Activated CD4-positive, alpha-beta T cell treated with anti-CD3 and anti-CD28 coated beads for 36 hours (primary cell): Measurements from ENCODE around the gene ARL3. TPM values are rescaled to one million over a fixed set of nuclear protein-coding genes. Genes with fewer than 3 reads are reported as not detected.
A peak's percentile ranks its signal among the peaks of the same experiment; 100 is the strongest.

Source experiments
- ATAC-seq: fragments of 200-7000 bp; cut with Tn5 transposase; one replicate; pipeline ENCODE4 v1.10.0; 2021; ENCODE audit warnings: mild to moderate bottlenecking, moderate library complexity
- CTCF ChIA-PET: fragments of 350-600 bp; sonication (Branson Sonifier 250); formaldehyde crosslinking; loops from one replicate; lab custom pipeline; 2021; ENCODE audit warnings: antibody characterized with exemption; lab: Charles Lee
- POLR2A ChIA-PET: fragments of 350-600 bp; sonication (Branson Sonifier 250); formaldehyde crosslinking; loops from one replicate; lab custom pipeline; 2021; ENCODE audit warnings: antibody characterized with exemption, inconsistent platforms; lab: Charles Lee
- DNase-seq: peaks from one replicate; pipeline ENCODE4 v3.0.0-alpha.2; 2020
- H3K27ac Mint-ChIP-seq: one replicate; pipeline ENCODE4 v1.8.0; 2021; ENCODE audit warnings: mixed read lengths
- H3K27me3 Mint-ChIP-seq: one replicate; pipeline ENCODE4 v1.8.0; 2021; ENCODE audit warnings: mixed read lengths
- H3K36me3 Mint-ChIP-seq: one replicate; pipeline ENCODE4 v1.8.0; 2021; ENCODE audit warnings: low read depth, mixed read lengths
- H3K4me1 Mint-ChIP-seq: one replicate; pipeline ENCODE4 v1.8.0; 2021; ENCODE audit warnings: mixed read lengths
- H3K4me3 Mint-ChIP-seq: one replicate; pipeline ENCODE4 v1.8.0; 2021; ENCODE audit warnings: mild to moderate bottlenecking, moderate library complexity, mixed read lengths
- H3K9me3 Mint-ChIP-seq: one replicate; pipeline ENCODE4 v1.8.0; 2021; ENCODE audit warnings: low read depth, mixed read lengths
- intact Hi-C, 2 experiments: fragments of 100-400 bp; cut with DNase I in 1 of 2; cut with micrococcal nuclease in 1 of 2; formaldehyde crosslinking; loops; one replicate each; pipeline versions ENCODE4 v1.14.2 to v1.15.1; 2022 to 2024; cut with DNase I, micrococcal nuclease
- total RNA-seq, 2 experiments: library from RNA; stranded (reverse); gene quantifications; one replicate each; pipeline ENCODE4 v1.2.3, GENCODE V29; 2021

The ARL3 gene
- total RNA-seq, 2 experiments from 2014 or later = 6.4 to 6.9 TPM

DNA sequence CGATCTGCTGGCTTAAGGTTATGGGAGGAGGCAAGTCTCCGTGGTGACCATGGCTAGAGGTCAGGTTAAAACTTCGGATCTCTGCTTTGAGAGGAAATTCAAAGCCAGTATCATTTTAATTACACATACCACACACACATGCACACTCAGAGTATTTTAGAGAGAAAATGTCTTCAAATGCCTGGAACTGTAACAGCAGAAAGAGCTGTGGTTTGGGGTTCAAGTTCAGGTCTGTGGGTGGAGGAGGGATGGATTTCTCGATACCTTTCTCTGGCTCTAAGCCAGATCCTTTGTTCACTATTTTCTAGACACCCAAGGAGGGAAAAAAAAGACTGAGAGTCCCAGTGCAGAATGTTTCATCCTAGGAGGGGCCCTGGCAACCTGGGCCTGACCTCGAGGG, 32.5 kb downstream of the ARL3 start:
- ChIA-PET POLR2A (no interaction called here), CTCF (no interaction called here)
- Mint-ChIP-seq H3K4me1 (peaks cover 17% of the 10 kb centered on the region), H3K9me3 (no peaks in the 10 kb centered on the region), H3K27ac (peak overlapping the region; percentile 31), H3K4me3 (no peak overlapping the region), H3K27me3 (no peaks in the 10 kb centered on the region), H3K36me3 (peaks cover 11% of the 10 kb centered on the region)
- intact Hi-C loops = no loop called here
- DNase-seq (no peak), ATAC-seq (peak; percentile 31)

DNA sequence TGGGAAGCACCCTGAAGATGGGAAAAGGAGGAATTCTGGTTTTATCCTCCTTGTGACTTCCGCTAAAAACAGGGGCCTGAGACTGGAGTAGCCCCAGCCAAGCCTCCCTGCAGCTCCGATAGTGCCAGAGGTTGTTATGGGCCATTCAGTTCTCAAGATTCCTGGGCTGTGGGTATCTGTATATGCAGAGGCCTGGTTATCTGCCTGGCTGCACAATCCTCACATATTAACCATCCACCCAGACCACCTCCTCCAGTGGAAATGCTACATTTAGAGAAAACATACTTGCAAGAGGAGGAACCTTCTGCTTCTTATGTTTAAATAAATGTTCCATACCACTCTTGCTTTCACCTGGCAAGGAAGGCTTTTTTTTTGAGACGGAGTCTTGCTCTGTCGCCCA, 34.6 kb downstream of the ARL3 start:
- CTCF ChIA-PET = interaction anchor here (0.9 to 1.4 kb wide), 3 partner anchors 10 to 34 kb away, joined by 3 read pairs; no protein-coding TSS in a partner anchor

DNA sequence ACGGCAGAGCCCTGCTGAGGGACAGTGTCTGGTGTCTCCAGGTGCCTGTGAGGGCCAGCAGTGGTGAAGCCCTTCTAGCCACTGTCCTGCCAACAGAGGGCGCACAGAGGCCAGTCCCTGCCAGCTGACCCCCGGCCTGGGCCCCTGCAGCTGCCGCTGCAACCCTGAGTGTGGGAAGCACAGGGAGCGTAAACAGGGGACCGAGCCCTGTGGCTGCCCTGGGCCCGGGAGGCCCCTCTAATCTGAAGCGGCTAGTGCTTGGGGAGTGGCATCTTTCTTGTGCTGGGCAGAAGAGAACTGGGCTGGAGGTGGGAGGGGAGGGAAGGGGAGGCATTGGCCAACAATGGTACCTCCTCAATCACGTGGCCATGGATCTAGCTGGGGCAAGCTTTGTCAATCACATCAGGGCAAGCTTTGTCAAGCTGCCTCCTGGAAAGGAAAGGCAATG, 35.3 kb downstream of the ARL3 start:
- H3K36me3 Mint-ChIP-seq = peaks cover 9% of the 10 kb centered on the region
- DNase-seq (peak; percentile 53), ATAC-seq (no peak)
- no peak overlapping the region for H3K4me3 Mint-ChIP-seq
- H3K4me1 Mint-ChIP-seq = peaks cover 45% of the 10 kb centered on the region
- no peaks in the 10 kb centered on the region for H3K27me3 Mint-ChIP-seq
- POLR2A ChIA-PET = no interaction called here
- H3K9me3 Mint-ChIP-seq = no peaks in the 10 kb centered on the region
- H3K27ac Mint-ChIP-seq = no peak overlapping the region
- CTCF ChIA-PET = interaction anchor here (0.5 to 1.4 kb wide), 5 partner anchors 9 to 327 kb away, joined by 3 to 4 read pairs (median 3); partner anchors contain the start of genes ARL3 and SFXN2
- intact Hi-C loops = loop anchor here (2.0 to 5.0 kb wide), 2 partner anchors 20 to 33 kb away; partner anchors contain the start of genes ARL3 (in 1 of the 2) and SFXN2 (in 1 of the 2)

More for the DNA sequence above, 34.6 kb downstream of the ARL3 start:
- ATAC-seq = no peak
- Mint-ChIP-seq H3K27ac (no peak overlapping the region), H3K36me3 (peaks cover 9% of the 10 kb centered on the region), H3K4me1 (peaks cover 37% of the 10 kb centered on the region), H3K4me3 (no peak overlapping the region), H3K9me3 (no peaks in the 10 kb centered on the region), H3K27me3 (no peaks in the 10 kb centered on the region)
- intact Hi-C loops = loop anchor here (2.0 to 5.0 kb wide), 2 partner anchors 19 to 33 kb away; partner anchors contain the start of genes ARL3 (in 1 of the 2) and SFXN2 (in 1 of the 2)
- POLR2A ChIA-PET = no interaction called here
- DNase-seq = no peak

DNA sequence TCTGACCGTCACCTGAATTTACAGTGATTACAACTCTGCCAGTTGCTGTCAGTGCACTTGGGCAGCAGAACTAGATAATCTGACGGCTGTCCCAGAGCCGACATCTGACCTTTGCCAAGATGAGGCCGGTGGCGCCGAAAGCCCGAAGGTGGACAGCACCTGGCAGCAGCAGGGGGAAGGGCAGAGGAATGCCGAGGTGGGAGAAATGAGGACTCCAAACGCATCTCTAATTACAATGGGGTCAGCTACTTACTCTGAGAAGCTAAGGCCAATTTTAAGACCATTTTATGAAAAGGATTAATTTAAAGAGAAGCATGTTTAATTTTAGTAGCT, 36.2 kb downstream of the ARL3 start:
- no peak for ATAC-seq
- ChIA-PET POLR2A (interaction anchor here (1.1 kb wide), 1 partner anchor 33 kb away, joined by 3 read pairs; the partner anchor contains the start of gene TRIM8), CTCF (interaction anchor here (0.6 to 1.2 kb wide), 4 partner anchors 29 to 1018 kb away, joined by 3 to 4 read pairs (median 3); partner anchors contain the start of genes ARL3 and SFXN2)
- Mint-ChIP-seq H3K4me1 (peaks cover 53% of the 10 kb centered on the region), H3K27ac (no peak overlapping the region), H3K9me3 (no peaks in the 10 kb centered on the region), H3K36me3 (peaks cover 9% of the 10 kb centered on the region), H3K4me3 (no peak overlapping the region), H3K27me3 (no peaks in the 10 kb centered on the region)
- intact Hi-C loops = loop anchor here (2.0 to 5.0 kb wide), 2 partner anchors 21 to 34 kb away; partner anchors contain the start of genes ARL3 (in 1 of the 2) and SFXN2 (in 1 of the 2)
- DNase-seq = no peak

DNA sequence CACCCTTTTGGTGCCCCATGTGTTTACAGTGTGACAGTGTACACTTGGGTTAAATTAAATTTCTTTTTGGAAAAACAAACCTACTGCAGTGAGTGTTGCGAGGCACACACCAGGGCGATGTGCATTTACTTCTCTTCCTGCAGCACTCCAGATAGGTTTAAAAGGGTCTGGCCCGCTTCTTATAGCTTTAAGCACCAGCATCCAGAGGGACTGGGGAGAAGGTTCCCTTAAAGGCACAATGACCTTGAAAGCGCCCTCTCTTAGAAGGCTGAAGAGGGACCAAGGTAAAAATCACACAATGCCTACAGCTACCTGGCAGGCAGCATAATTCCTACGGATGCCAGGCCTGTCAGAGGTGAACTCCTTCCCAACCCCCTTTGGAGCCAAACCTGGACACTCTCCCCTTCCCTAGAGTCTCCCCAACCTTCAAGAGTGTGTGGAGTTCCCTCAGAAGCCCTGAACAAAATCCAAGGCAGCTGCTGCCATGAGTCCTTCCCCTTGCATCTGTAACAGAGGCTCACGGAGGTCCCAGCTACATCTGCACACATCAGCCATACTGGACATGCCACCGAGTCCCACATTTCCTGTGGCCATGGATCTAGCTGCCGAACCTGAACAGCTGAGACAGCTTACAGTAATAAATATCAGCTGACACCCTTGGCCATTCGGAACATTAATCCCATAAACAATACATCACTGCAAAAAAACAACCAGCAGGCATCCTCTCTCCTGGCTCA, 36.7 kb downstream of the ARL3 start:
- Mint-ChIP-seq H3K36me3 (peaks cover 9% of the 10 kb centered on the region), H3K4me3 (no peak overlapping the region), H3K4me1 (peaks cover 55% of the 10 kb centered on the region), H3K9me3 (no peaks in the 10 kb centered on the region), H3K27me3 (no peaks in the 10 kb centered on the region), H3K27ac (no peak overlapping the region)
- intact Hi-C loops = loop anchor here (2.0 to 5.0 kb wide), 2 partner anchors 21 to 35 kb away; partner anchors contain the start of genes ARL3 (in 1 of the 2) and SFXN2 (in 1 of the 2)
- POLR2A ChIA-PET = interaction anchor here (1.1 kb wide), 1 partner anchor 33 kb away, joined by 3 read pairs; the partner anchor contains the start of gene TRIM8
- ATAC-seq = no peak
- CTCF ChIA-PET = interaction anchor here (0.6 to 1.2 kb wide), 6 partner anchors 8 to 1018 kb away, joined by 3 to 4 read pairs (median 3); partner anchors contain the start of genes ARL3 and SFXN2
- no peak for DNase-seq

DNA sequence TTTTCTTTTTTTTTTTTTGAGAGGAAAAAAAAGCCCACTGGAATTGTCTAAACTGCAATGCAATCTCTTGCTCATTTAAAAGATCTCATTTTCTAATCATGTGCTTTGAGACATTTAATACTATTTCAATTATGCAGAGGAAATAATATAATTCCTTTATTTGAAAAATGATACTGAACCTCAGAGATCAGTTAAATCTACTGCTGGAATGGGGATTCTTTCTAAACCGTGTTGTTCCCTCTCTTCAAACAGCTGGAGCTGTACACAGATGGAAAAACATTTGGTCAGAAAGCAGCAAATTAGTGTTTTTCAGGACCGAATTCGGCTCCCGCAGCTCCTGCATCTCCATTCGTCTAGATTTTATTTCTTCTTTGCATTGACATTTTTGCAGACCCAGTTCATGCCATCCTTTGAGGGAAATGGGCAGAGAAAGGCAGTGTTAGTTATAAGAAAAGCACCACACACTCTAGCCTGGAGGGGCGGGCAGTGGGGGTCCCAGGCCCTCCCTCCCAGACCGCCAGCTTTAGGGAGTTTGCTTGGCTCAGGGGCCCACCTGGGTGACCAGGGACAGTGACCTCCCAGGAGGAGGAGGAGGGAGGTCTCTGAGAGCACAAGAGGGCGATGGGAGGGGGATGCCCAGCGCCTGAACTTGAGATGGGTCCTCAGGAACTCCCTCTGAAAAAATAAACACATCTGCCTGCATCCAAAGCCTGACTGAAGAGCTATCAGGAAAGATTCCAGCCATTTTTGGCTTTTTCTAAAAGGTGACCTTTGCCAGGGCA, 37.5 kb downstream of the ARL3 start:
- H3K9me3 Mint-ChIP-seq = no peaks in the 10 kb centered on the region
- intact Hi-C loops = loop anchor here in 1 of 2 experiments (5.0 kb wide), 1 partner anchor 36 kb away; the partner anchor contains the start of genes ARL3 and SFXN2
- peaks cover 48% of the 10 kb centered on the region for H3K4me1 Mint-ChIP-seq

DNA sequence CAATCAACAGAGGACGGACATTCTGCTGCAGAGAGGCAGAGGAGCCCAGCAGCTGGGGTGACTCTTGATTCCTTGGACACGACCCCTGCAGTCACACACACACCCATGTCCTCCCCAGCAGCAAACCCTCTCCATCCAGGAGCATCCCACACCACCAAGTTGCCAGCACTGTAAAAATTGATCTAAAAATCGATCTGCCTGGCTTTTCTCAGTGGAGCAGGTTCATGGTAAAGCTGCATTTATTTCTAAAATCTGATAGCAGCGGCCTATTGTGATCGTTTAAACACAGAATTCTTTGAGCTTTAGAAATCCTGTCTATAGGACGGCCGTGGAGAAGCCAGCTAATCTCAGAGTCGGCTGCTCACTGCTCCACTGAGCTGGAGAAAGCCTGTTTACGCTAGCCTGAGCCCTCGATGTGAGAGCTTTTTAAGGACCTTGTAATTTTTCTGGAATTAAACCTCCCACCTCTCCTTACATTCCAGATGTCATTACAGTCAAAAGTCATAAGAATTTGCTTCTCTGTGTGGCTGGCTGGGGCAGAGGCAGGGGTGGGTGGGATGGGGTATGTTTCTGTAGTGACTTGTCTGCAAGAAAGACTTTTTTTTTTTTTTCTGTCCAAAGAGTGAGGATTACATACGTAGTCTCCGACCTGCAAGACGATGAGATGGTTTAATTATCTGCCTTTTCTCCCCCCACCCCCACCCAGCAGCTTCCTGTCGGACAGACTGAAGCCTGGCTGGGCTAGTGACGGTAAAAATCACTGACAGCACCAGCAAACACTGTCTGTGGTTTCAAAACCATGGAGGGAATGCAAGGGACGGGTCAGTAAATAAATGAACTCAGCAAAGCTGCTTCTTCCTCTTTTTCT, 38.3 kb downstream of the ARL3 start:
- Mint-ChIP-seq H3K4me1 (peaks cover 43% of the 10 kb centered on the region), H3K9me3 (no peaks in the 10 kb centered on the region), H3K27ac (no peak overlapping the region), H3K27me3 (no peaks in the 10 kb centered on the region), H3K36me3 (no peaks in the 10 kb centered on the region), H3K4me3 (no peak overlapping the region)
- ChIA-PET CTCF (interaction anchor here (0.6 to 3.9 kb wide), 12 partner anchors 8 to 215 kb away, joined by 3 to 22 read pairs (median 4); partner anchors contain the start of gene ARL3), POLR2A (interaction anchor here (0.7 to 1.2 kb wide), 2 partner anchors 9 to 30 kb away, joined by 5 read pairs; no protein-coding TSS in a partner anchor)
- ATAC-seq (no peak), DNase-seq (no peak)
- intact Hi-C loops = loop anchor here (2.0 to 5.0 kb wide), 2 partner anchors 36 to 67 kb away; partner anchors contain the start of genes ARL3 (in 1 of the 2), SFXN2 (in 1 of the 2) and WBP1L (in 1 of the 2)

More for the DNA sequence above, 37.5 kb downstream of the ARL3 start:
- Mint-ChIP-seq H3K36me3 (peaks cover 5% of the 10 kb centered on the region), H3K4me3 (no peak overlapping the region), H3K27ac (peak overlapping the region; percentile 30), H3K27me3 (no peaks in the 10 kb centered on the region)
- ChIA-PET CTCF (interaction anchor here (0.6 to 3.9 kb wide), 7 partner anchors 8 to 216 kb away, joined by 3 to 22 read pairs (median 4); partner anchors contain the start of gene ARL3), POLR2A (interaction anchor here (0.7 to 1.1 kb wide), 2 partner anchors 10 to 32 kb away, joined by 3 to 5 read pairs; partner anchors contain the start of gene TRIM8)
- ATAC-seq (no peak), DNase-seq (no peak)

DNA sequence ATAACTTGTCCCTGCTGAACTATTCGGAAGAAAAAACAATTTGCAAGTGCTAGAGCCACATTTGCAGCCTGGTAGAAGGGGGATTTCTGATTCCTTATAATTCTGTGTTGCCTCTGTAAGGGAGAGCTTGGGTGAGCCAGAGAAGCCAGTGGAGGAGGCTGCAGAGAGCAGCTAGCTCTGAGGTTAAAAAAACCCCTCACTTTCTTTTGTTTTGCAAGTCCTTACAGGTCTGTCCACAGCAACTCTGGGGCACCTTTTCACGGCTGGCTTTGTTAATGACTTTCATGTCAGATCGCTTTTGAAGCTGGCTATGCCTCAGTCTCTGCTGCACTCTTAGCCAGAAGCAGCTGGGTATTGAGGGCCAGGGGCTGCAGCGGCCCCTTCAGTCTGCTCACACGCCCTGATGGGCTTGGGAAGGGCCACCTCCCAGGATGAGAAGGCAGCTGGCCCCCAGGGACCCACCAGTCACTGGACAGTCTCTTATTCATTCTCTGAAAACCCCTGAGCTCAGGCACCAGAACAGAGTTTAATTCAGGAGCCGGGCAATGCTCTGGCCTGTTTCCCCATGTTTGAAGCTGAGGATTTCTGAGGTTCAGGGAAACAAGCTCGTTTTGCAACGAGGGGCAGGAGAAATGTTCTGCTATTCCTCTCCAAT, 39.1 kb downstream of the ARL3 start:
- intact Hi-C loops = loop anchor here (2.0 to 5.0 kb wide), 2 partner anchors 37 to 68 kb away; partner anchors contain the start of genes ARL3 (in 1 of the 2), SFXN2 (in 1 of the 2) and WBP1L (in 1 of the 2)
- ATAC-seq (no peak), DNase-seq (no peak)
- peaks cover 43% of the 10 kb centered on the region for H3K4me1 Mint-ChIP-seq
- no peaks in the 10 kb centered on the region for H3K36me3 Mint-ChIP-seq
- H3K27ac Mint-ChIP-seq = no peak overlapping the region
- H3K9me3 Mint-ChIP-seq = no peaks in the 10 kb centered on the region
- peak overlapping the region; percentile 63 for H3K4me3 Mint-ChIP-seq
- H3K27me3 Mint-ChIP-seq = no peaks in the 10 kb centered on the region
- ChIA-PET POLR2A (interaction anchor here (1.0 to 1.2 kb wide), 2 partner anchors 10 to 29 kb away, joined by 3 to 5 read pairs; no protein-coding TSS in a partner anchor), CTCF (interaction anchor here (0.6 to 3.9 kb wide), 12 partner anchors 9 to 60 kb away, joined by 3 to 22 read pairs (median 3); partner anchors contain the start of genes ARL3 and TRIM8)

DNA sequence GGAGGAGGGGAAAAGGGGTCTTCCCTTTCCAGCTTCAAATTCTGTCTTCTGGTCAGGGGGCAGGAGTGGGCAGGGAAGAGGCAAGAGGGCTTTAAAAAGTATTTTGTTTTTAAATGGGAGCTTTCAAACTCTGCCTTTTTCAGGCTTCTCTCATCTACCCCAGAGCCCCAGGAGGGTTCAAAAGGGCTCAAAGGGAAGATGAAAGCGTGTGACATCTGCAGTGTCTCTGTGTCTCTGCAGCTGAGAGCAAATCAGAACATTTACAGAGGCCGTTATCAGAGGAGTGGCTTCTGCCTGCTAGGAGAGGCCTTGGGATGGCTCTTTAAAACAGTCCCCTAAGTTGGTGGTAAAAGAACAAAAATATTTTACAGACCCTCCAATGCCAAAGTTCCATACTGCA, 39.6 kb downstream of the ARL3 start:
- Mint-ChIP-seq H3K4me1 (peaks cover 43% of the 10 kb centered on the region), H3K36me3 (no peaks in the 10 kb centered on the region), H3K27ac (no peak overlapping the region), H3K9me3 (no peaks in the 10 kb centered on the region), H3K4me3 (peak overlapping the region; percentile 63), H3K27me3 (no peaks in the 10 kb centered on the region)
- ATAC-seq (peak; percentile 47), DNase-seq (no peak)
- CTCF ChIA-PET = interaction anchor here (1.0 to 3.9 kb wide), 7 partner anchors 10 to 443 kb away, joined by 3 to 22 read pairs (median 5); partner anchors contain the start of genes ARL3 and TRIM8
- intact Hi-C loops = loop anchor here (1.0 to 2.0 kb wide), 3 partner anchors 28 to 68 kb away; partner anchors contain the start of genes ARL3 (in 1 of the 2), SFXN2 (in 1 of the 2) and WBP1L (in 1 of the 2)
- POLR2A ChIA-PET = interaction anchor here (1.0 to 1.2 kb wide), 2 partner anchors 10 to 28 kb away, joined by 3 to 5 read pairs; no protein-coding TSS in a partner anchor
